Measurements from ENCODE around the gene AVPR1A. TPM values are rescaled to one million over a fixed set of nuclear protein-coding genes. Genes with fewer than 3 reads are reported as not detected.

AVPR1A gene
- total RNA-seq, 1 donor from 2014 or later, result 32.4 TPM

GRCh38 chr12:63149909-63150712 is 890 bp downstream of the AVPR1A start:
- no peaks in the 10 kb centered on the region for H3K36me3 ChIP-seq
- no peaks in the 10 kb centered on the region for H3K9me3 ChIP-seq
- H3K4me1 ChIP-seq, result peaks cover 0 to 3% of the 10 kb centered on the region in 2 donors
- no peak for TF ChIP-seq CTCF (IDR thresholded peaks at IDR 0.05)
- intact Hi-C loops (cut with DNase I), result no loop called here
- peak overlapping the region; percentile 63 to 64 for H3K4me3 ChIP-seq
- H3K27me3 ChIP-seq, result peaks cover 4% of the 10 kb centered on the region
- no peak for DNase-seq (ENCODE audit: low spot score in 2 of 2)
- H3K27ac ChIP-seq, result no peak overlapping the region

GRCh38 chr12:63144556-63144955 is 6.4 kb downstream of the AVPR1A start:
- no peaks in the 10 kb centered on the region for H3K9me3 ChIP-seq
- H3K4me1 ChIP-seq, result no peaks in the 10 kb centered on the region
- H3K4me3 ChIP-seq, result no peak overlapping the region
- intact Hi-C loops (cut with DNase I), result no loop called here
- no peaks in the 10 kb centered on the region for H3K27me3 ChIP-seq
- no peak overlapping the region for H3K27ac ChIP-seq
- no peaks in the 10 kb centered on the region for H3K36me3 ChIP-seq
- no peak for TF ChIP-seq CTCF (IDR thresholded peaks at IDR 0.05)
- no peak for DNase-seq (ENCODE audit: low spot score in 2 of 2)

- Histone ChIP-seq H3K4me3 (no peak overlapping the region), H3K4me1 (no peaks in the 10 kb centered on the region), H3K27me3 (no peaks in the 10 kb centered on the region), H3K9me3 (no peaks in the 10 kb centered on the region), H3K27ac (no peak overlapping the region), H3K36me3 (no peaks in the 10 kb centered on the region)
- intact Hi-C loops (cut with DNase I), result no loop called here
- TF ChIP-seq CTCF (IDR thresholded peaks at IDR 0.05), result no peak
- DNase-seq (ENCODE audit: low spot score in 2 of 2), result no peak
Observed at GRCh38 chr12:63138488-63138887, 12.5 kb downstream of the AVPR1A start.

- Histone ChIP-seq H3K4me1 (no peaks in the 10 kb centered on the region), H3K27ac (no peak overlapping the region), H3K4me3 (no peak overlapping the region), H3K27me3 (no peaks in the 10 kb centered on the region), H3K36me3 (no peaks in the 10 kb centered on the region), H3K9me3 (no peaks in the 10 kb centered on the region)
- TF ChIP-seq CTCF (IDR thresholded peaks at IDR 0.05), result no peak
- no peak for DNase-seq (ENCODE audit: low spot score in 2 of 2)
- intact Hi-C loops (cut with DNase I), result no loop called here
Observed at GRCh38 chr12:63133981-63134380, 17.0 kb downstream of the AVPR1A start.

GRCh38 chr12:63132201-63132600 is 18.8 kb downstream of the AVPR1A start:
- intact Hi-C loops (cut with DNase I), result no loop called here
- H3K4me3 ChIP-seq, result no peak overlapping the region
- H3K9me3 ChIP-seq, result no peaks in the 10 kb centered on the region
- H3K4me1 ChIP-seq, result no peaks in the 10 kb centered on the region
- DNase-seq (ENCODE audit: low spot score in 2 of 2), result no peak
- H3K36me3 ChIP-seq, result no peaks in the 10 kb centered on the region
- H3K27ac ChIP-seq, result no peak overlapping the region
- H3K27me3 ChIP-seq, result no peaks in the 10 kb centered on the region
- TF ChIP-seq CTCF (IDR thresholded peaks at IDR 0.05), result no peak

Data from ascending aorta (tissue), 2 donors.